Measurements from ENCODE around the gene PFKFB3. TPM values are rescaled to one million over a fixed set of nuclear protein-coding genes. Genes with fewer than 3 reads are reported as not detected.
A peak's percentile ranks its signal among the peaks of the same experiment; 100 is the strongest.

The PFKFB3 gene
- total RNA-seq, 1 donor: 19.2 TPM

DNA sequence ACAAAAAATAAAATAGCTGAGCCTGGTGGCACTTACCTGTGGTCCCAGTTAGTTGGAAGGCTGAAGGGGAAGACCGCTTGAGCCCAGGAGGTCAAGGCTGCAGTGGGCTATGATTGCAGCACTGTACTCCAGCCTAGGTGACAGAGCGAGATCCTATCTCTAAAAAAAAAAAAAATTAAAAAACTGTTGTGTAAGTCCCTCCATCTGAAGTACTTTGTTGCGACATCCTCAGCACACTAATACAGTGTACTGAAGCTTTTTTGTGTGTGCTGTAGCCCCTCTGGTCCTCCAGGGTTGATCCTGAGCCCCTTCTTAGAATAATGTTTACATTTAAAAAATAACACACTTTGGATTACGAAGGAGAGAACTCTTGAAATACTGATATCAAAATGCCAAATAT is 71.3 kb downstream of the PFKFB3 start:
- Histone ChIP-seq H3K4me3 (ENCODE audit: insufficient read depth, low read length) (no peak overlapping the region), H3K27me3 (ENCODE audit: insufficient read depth, low read length) (no peaks in the 10 kb centered on the region), H3K4me1 (ENCODE audit: insufficient read depth, low read length) (peaks cover 12% of the 10 kb centered on the region), H3K27ac (ENCODE audit: low read depth, low read length) (no peak overlapping the region), H4K20me1 (ENCODE audit: insufficient read depth, low read length) (no peaks in the 10 kb centered on the region), H2AFZ (ENCODE audit: low read length) (no peak overlapping the region), H3K4me2 (ENCODE audit: insufficient read depth, low read length) (no peak overlapping the region), H3K9me3 (ENCODE audit: low read depth, low read length) (no peaks in the 10 kb centered on the region), H3K79me2 (ENCODE audit: insufficient read depth, low read length) (no peaks in the 10 kb centered on the region), H3K36me3 (ENCODE audit: insufficient read depth, low read length) (no peaks in the 10 kb centered on the region)
- TF ChIP-seq, protein P1, sequence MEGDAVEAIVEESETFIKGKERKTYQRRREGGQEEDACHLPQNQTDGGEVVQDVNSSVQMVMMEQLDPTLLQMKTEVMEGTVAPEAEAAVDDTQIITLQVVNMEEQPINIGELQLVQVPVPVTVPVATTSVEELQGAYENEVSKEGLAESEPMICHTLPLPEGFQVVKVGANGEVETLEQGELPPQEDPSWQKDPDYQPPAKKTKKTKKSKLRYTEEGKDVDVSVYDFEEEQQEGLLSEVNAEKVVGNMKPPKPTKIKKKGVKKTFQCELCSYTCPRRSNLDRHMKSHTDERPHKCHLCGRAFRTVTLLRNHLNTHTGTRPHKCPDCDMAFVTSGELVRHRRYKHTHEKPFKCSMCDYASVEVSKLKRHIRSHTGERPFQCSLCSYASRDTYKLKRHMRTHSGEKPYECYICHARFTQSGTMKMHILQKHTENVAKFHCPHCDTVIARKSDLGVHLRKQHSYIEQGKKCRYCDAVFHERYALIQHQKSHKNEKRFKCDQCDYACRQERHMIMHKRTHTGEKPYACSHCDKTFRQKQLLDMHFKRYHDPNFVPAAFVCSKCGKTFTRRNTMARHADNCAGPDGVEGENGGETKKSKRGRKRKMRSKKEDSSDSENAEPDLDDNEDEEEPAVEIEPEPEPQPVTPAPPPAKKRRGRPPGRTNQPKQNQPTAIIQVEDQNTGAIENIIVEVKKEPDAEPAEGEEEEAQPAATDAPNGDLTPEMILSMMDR (IDR thresholded peaks at IDR 0.05; ENCODE audit: extremely low read depth, low read depth, low read length): no peak
- DNase-seq (ENCODE audit: insufficient read length, low spot score, missing footprints): no peak

DNA sequence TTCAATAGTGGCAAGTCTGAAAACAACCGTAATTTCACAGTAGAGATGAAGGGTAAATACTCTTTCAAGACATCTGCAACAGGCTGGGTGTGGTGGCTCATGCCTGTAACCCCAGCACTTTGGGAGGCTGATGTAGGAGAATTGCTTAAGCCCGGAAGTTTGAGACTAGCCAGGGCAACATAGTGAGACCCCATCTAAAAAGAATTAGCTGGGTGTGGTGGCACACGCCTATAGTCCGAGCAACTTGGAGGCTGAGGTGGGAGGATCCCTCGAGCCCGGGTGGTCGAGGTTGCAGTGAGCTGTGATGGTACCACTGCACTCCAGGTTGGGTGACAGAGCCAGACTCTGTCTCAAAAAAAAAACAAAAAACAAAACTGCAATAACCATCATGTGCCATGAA is 71.8 kb downstream of the PFKFB3 start:
- H3K4me2 ChIP-seq (ENCODE audit: insufficient read depth, low read length): peak overlapping the region; percentile 87
- peak overlapping the region; percentile 87 for H3K27ac ChIP-seq (ENCODE audit: low read depth, low read length)
- TF ChIP-seq, protein P1 (IDR thresholded peaks at IDR 0.05; ENCODE audit: extremely low read depth, low read depth, low read length): no peak
- H2AFZ ChIP-seq (ENCODE audit: low read length): peak overlapping the region; percentile 95
- no peaks in the 10 kb centered on the region for H4K20me1 ChIP-seq (ENCODE audit: insufficient read depth, low read length)
- no peaks in the 10 kb centered on the region for H3K27me3 ChIP-seq (ENCODE audit: insufficient read depth, low read length)
- no peak overlapping the region for H3K4me3 ChIP-seq (ENCODE audit: insufficient read depth, low read length)
- no peaks in the 10 kb centered on the region for H3K36me3 ChIP-seq (ENCODE audit: insufficient read depth, low read length)
- no peaks in the 10 kb centered on the region for H3K79me2 ChIP-seq (ENCODE audit: insufficient read depth, low read length)
- DNase-seq (ENCODE audit: insufficient read length, low spot score, missing footprints): no peak
- peaks cover 15% of the 10 kb centered on the region for H3K4me1 ChIP-seq (ENCODE audit: insufficient read depth, low read length)
- H3K9me3 ChIP-seq (ENCODE audit: low read depth, low read length): no peaks in the 10 kb centered on the region

DNA sequence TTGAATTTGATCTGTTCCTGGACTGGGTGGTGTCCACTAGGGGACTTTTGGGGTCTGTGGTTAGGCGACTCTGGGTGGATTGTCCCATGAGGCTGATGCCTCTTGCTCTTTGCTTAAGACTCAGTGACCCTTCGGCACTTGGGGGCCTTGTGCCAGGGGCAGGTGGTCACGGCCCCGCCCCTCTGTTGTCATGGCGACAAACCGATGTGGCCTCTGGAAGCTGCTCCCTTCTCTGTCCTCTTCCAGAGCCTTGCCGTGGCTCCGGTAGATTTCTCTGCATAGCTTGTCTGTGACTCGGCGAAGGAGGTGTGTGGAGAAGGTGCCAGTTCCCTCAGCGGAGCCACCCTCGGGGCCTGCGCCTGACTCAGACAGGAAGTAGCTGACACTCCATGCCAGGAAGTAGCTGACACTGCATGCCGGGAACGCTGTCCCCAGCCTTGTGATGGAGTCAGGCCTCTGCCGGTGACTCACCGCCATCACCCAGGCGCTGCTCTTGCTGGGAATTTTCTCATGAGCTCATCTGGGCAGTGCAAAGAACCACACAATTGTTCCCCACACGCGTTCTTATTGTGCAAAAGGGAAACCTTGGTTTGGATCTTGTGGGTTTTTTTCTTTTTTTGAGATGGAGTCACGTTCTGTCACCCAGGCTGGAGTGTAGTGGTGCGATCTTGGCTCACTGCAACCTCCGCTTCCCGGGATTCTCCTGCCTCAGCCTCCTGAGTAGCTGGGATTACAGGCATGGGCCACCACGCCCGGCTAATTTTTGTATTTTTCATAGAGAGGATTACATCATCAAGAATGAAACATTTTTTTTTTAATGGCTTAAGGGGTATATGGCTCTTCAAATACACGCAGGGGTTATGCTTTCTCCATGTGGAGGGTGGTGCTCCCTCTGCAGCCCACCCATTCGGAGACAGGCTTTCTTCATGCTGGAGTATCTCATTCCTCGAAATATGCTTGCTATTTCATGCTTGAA is 72.6 kb downstream of the PFKFB3 start:
- Histone ChIP-seq H4K20me1 (ENCODE audit: insufficient read depth, low read length) (no peaks in the 10 kb centered on the region), H3K4me2 (ENCODE audit: insufficient read depth, low read length) (peak overlapping the region; percentile 87), H3K9me3 (ENCODE audit: low read depth, low read length) (no peaks in the 10 kb centered on the region), H2AFZ (ENCODE audit: low read length) (peak overlapping the region; percentile 95), H3K4me3 (ENCODE audit: insufficient read depth, low read length) (peak overlapping the region; percentile 72), H3K36me3 (ENCODE audit: insufficient read depth, low read length) (no peaks in the 10 kb centered on the region), H3K27ac (ENCODE audit: low read depth, low read length) (peak overlapping the region; percentile 87), H3K27me3 (ENCODE audit: insufficient read depth, low read length) (no peaks in the 10 kb centered on the region), H3K79me2 (ENCODE audit: insufficient read depth, low read length) (no peaks in the 10 kb centered on the region), H3K4me1 (ENCODE audit: insufficient read depth, low read length) (peaks cover 21% of the 10 kb centered on the region)
- TF ChIP-seq, protein P1 (IDR thresholded peaks at IDR 0.05; ENCODE audit: extremely low read depth, low read depth, low read length): no peak
- peak; percentile 95 for DNase-seq (ENCODE audit: insufficient read length, low spot score, missing footprints)

DNA sequence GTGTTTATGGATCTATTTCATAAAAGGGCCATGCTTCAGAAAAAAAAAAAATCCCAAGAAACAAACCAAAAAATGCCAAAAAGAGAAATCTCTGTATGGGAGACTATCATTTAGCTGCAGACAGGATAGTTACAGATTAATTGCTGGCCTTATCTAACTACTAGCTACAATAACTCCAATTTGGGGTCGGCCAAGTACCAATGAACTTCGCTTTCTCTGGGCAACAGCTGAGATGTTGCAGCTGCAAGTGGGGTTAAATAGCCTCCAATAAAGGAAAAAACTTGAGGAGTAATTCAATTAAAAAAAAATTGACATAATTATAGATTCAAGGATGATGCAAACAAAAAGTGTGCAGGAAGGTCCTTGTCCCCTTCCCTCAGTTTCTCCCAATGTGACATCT is 73.6 kb downstream of the PFKFB3 start:
- no peak overlapping the region for H2AFZ ChIP-seq (ENCODE audit: low read length)
- TF ChIP-seq, protein P1 (IDR thresholded peaks at IDR 0.05; ENCODE audit: extremely low read depth, low read depth, low read length): no peak
- no peak overlapping the region for H3K4me2 ChIP-seq (ENCODE audit: insufficient read depth, low read length)
- H3K27me3 ChIP-seq (ENCODE audit: insufficient read depth, low read length): no peaks in the 10 kb centered on the region
- peaks cover 21% of the 10 kb centered on the region for H3K4me1 ChIP-seq (ENCODE audit: insufficient read depth, low read length)
- H3K9me3 ChIP-seq (ENCODE audit: low read depth, low read length): no peaks in the 10 kb centered on the region
- no peaks in the 10 kb centered on the region for H4K20me1 ChIP-seq (ENCODE audit: insufficient read depth, low read length)
- no peaks in the 10 kb centered on the region for H3K36me3 ChIP-seq (ENCODE audit: insufficient read depth, low read length)
- no peak overlapping the region for H3K4me3 ChIP-seq (ENCODE audit: insufficient read depth, low read length)
- H3K27ac ChIP-seq (ENCODE audit: low read depth, low read length): no peak overlapping the region
- DNase-seq (ENCODE audit: insufficient read length, low spot score, missing footprints): no peak
- H3K79me2 ChIP-seq (ENCODE audit: insufficient read depth, low read length): no peaks in the 10 kb centered on the region

All from osteoblast (primary cell).